Lung (tissue), 12 donors: ENCODE measurements around the gene ACTA2. TPM values are rescaled to one million over a fixed set of nuclear protein-coding genes. Genes with fewer than 3 reads are reported as not detected.

Source experiments
- ATAC-seq: fragments of 200-7000 bp; cut with Tn5 transposase; one replicate; pipeline ENCODE4 v1.9.1; 2020; ENCODE audit warnings: moderate number of reproducible peaks; ENCODE audit not compliant: insufficient read depth, low FRiP score
- DNase-seq, 3 donors: peaks; one replicate each; pipeline ENCODE4 v3.0.0-alpha.2; 2013 to 2017
- H3K27ac ChIP-seq, 2 donors: one replicate each; pipeline ENCODE4 v1.5.1; 2013; ENCODE audit warnings: mild to moderate bottlenecking in 2 of 2, moderate library complexity in 2 of 2, control low read depth in 1 of 2, inconsistent platforms in 1 of 2, low read depth in 1 of 2, low read length in 1 of 2
- H3K27me3 ChIP-seq, 3 donors: one replicate each; pipeline ENCODE4 v1.5.1; 2013; ENCODE audit warnings: low read length in 2 of 3; ENCODE audit not compliant: control insufficient read depth in 3 of 3, insufficient read depth in 3 of 3
- H3K36me3 ChIP-seq, 4 donors: one replicate each; pipeline ENCODE4 v1.5.1; 2013; ENCODE audit warnings: low read length in 4 of 4, mild to moderate bottlenecking in 1 of 4, moderate library complexity in 1 of 4; ENCODE audit not compliant: control insufficient read depth in 4 of 4, insufficient read depth in 4 of 4
- H3K4me1 ChIP-seq, 5 donors: one replicate each; pipeline ENCODE4 v1.5.1; 2013; ENCODE audit warnings: low read length in 5 of 5, mild to moderate bottlenecking in 2 of 5, moderate library complexity in 1 of 5; ENCODE audit not compliant: control insufficient read depth in 5 of 5, insufficient read depth in 5 of 5
- H3K4me3 ChIP-seq: one replicate; pipeline ENCODE4 v1.5.1; 2013; ENCODE audit warnings: mild to moderate bottlenecking, control low read depth, moderate library complexity
- H3K9ac ChIP-seq, 2 donors: one replicate each; pipeline ENCODE4 v1.5.1; 2013; ENCODE audit warnings: low read length in 2 of 2, control low read depth in 1 of 2; ENCODE audit not compliant: insufficient read depth in 1 of 2
- H3K9me3 ChIP-seq, 4 donors: one replicate each; pipeline ENCODE4 v1.5.1; 2013; ENCODE audit warnings: low read length in 3 of 4, mild to moderate bottlenecking in 1 of 4, moderate library complexity in 1 of 4; ENCODE audit not compliant: control insufficient read depth in 4 of 4, insufficient read depth in 3 of 4
- WGBS, 2 donors: extraction: QIAGEN DNeasy Blood & Tissue Kit; methylation state at CpG; one replicate each; pipeline ENCODE4 v1.1.7; 2013; 5-methylcytosine and 5-hydroxymethylcytosine counted together
- polyA plus RNA-seq, 2 donors: library from polyadenylated mRNA; stranded (reverse); fragments of 200-250 nt; gene quantifications; one replicate each; pipeline ENCODE4 v1.2.1, GENCODE V29; 2013
- total RNA-seq, 2 donors: library from RNA; depleted of rRNA in 1 of 2; stranded (reverse); fragments of >200 nt in 1 of 2; gene quantifications; one replicate each; pipeline ENCODE4 v1.2.1, GENCODE V29; 2014 to 2021
- TF ChIP-seq, protein P1 (sequence below): IDR thresholded peaks from 2 replicates; pipeline ENCODE4 v1.5.1; 2012; ENCODE audit warnings: mild to moderate bottlenecking; ENCODE audit errors: control extremely low read depth, extremely low read depth
- donor health status: control.
- donor health status: control.
- donor health status: Bipolar disorder and iron deficiency.
- donor health status: healthy.
- donor health status: DM: yes; HTN: yes; CAD: no.

ACTA2 gene
- total and polyA plus RNA-seq, 4 donors = 186 to 485 (median 249) TPM

DNA sequence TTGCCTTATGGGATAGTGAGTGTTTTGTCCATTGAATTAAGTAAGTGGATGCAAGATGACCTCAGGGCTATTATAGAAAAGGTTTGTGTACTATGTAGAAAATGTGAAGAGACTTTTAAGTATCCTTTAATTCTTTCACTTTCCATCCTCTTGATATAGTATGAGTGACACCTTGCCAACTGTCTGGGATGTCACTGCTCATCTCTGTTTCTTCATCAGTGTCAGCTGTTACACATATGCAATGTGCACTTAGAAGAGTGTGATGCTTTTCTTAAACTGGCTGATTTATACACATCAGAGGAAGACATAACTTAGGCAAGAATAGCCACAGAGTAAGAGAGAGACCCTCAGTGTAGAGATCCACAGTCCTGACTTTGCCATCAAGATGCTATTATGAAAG, 8.7 kb upstream of the ACTA2 start:
- Histone ChIP-seq H3K36me3 (no peaks in the 10 kb centered on the region), H3K27ac (no peak overlapping the region), H3K9me3 (no peaks in the 10 kb centered on the region), H3K4me3 (no peak overlapping the region), H3K27me3 (no peaks in the 10 kb centered on the region), H3K9ac (no peak overlapping the region), H3K4me1 (peaks cover 0 to 19% (median 13%) of the 10 kb centered on the region in 5 donors)
- TF ChIP-seq, protein P1, sequence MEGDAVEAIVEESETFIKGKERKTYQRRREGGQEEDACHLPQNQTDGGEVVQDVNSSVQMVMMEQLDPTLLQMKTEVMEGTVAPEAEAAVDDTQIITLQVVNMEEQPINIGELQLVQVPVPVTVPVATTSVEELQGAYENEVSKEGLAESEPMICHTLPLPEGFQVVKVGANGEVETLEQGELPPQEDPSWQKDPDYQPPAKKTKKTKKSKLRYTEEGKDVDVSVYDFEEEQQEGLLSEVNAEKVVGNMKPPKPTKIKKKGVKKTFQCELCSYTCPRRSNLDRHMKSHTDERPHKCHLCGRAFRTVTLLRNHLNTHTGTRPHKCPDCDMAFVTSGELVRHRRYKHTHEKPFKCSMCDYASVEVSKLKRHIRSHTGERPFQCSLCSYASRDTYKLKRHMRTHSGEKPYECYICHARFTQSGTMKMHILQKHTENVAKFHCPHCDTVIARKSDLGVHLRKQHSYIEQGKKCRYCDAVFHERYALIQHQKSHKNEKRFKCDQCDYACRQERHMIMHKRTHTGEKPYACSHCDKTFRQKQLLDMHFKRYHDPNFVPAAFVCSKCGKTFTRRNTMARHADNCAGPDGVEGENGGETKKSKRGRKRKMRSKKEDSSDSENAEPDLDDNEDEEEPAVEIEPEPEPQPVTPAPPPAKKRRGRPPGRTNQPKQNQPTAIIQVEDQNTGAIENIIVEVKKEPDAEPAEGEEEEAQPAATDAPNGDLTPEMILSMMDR = no peak
- DNase-seq = no peak
- no peak for ATAC-seq

DNA sequence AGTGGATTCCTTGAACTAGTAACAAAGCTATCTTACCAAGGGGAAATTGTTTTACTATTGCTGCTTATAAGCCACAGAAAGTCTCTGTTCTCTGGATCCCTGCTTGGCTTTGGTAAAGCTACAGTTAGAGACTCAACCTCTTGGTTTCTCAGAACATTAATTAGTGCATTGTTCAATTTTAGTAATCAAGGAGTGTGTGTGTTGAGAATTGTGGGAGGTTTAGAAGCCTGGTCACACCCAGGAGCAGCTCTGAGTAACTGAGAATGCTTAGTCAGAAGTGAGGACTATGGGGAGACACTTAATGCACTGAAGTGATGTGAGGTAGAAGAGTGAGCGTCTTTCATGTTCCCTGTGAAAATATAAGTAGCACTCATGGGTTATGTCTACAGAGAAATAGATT, 8.2 kb upstream of the ACTA2 start:
- ATAC-seq = no peak
- no peak overlapping the region for H3K9ac ChIP-seq
- TF ChIP-seq, protein P1 = no peak
- no peaks in the 10 kb centered on the region for H3K36me3 ChIP-seq
- no peak for DNase-seq
- no peak overlapping the region for H3K27ac ChIP-seq
- no peaks in the 10 kb centered on the region for H3K9me3 ChIP-seq
- 76 to 97% methylated on average over 1 of the region's 1 CpG for WGBS, 2 donors
- H3K27me3 ChIP-seq = no peaks in the 10 kb centered on the region
- no peak overlapping the region for H3K4me3 ChIP-seq
- H3K4me1 ChIP-seq = peaks cover 0 to 15% (median 10%) of the 10 kb centered on the region in 5 donors

DNA sequence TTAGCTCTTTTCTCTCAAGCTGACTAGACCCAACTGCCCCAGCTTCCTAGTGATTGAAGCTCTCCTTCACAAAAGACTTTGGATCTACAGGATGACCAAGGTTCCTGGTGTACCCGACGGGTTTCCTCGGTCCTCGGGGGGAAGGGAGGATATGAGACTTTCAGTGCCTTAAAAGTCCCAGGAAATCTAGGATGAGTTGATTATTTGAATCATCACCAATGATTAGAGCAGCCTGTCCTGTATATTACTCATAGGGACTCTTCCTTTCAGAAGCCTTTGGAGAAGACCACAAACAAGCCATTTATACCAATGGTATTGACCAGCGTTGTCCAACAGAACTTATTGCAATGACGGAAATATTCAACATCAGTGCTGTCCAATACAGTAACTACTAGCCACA, 6.1 kb upstream of the ACTA2 start:
- no peak overlapping the region for H3K4me3 ChIP-seq
- no peak overlapping the region for H3K9ac ChIP-seq
- no peak overlapping the region for H3K27ac ChIP-seq
- H3K27me3 ChIP-seq = no peaks in the 10 kb centered on the region
- H3K36me3 ChIP-seq = no peaks in the 10 kb centered on the region
- DNase-seq (no peak), ATAC-seq (no peak)
- WGBS, 2 donors = 96 to 97% methylated on average over 6 of the region's 6 CpGs
- H3K4me1 ChIP-seq = peaks cover 0 to 10% (median 0%) of the 10 kb centered on the region in 5 donors
- H3K9me3 ChIP-seq = no peaks in the 10 kb centered on the region
- TF ChIP-seq, protein P1 = no peak

DNA sequence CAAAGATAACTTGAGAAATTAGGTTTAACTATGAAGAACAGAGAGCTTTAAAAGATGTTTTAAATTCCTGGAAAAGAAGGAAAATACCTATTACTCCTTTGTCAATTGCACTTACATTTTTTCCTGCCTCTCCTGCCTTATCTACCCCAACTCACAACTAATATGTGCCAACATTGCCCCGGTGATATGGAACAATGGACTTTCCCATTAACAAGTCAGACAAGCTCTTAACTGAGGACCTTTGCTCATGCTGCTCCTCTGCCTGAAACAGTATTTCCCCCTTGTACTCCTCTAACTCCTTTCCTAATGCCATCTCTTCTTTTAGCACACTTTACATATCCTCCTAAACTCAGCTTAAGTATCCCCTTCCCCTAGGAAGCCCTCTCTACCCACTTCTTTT, 4.8 kb upstream of the ACTA2 start:
- no peak for ATAC-seq
- 78 to 90% methylated on average over 1 of the region's 1 CpG for WGBS, 2 donors
- peaks cover 0 to 22% (median 3%) of the 10 kb centered on the region in 5 donors for H3K4me1 ChIP-seq
- DNase-seq = no peak
- no peak overlapping the region for H3K4me3 ChIP-seq
- H3K9ac ChIP-seq = no peak overlapping the region
- no peaks in the 10 kb centered on the region for H3K27me3 ChIP-seq
- TF ChIP-seq, protein P1 = no peak
- no peak overlapping the region for H3K27ac ChIP-seq
- H3K9me3 ChIP-seq = no peaks in the 10 kb centered on the region
- H3K36me3 ChIP-seq = no peaks in the 10 kb centered on the region
